CD4-positive, alpha-beta T cell (primary cell): ENCODE results near the gene GPR55. TPM values are rescaled to one million over a fixed set of nuclear protein-coding genes. Genes with fewer than 3 reads are reported as not detected.

ENCODE experiments used
- ATAC-seq: fragments of 200-7000 bp; cut with Tn5 transposase; one replicate; pipeline ENCODE4 v1.10.0; 2022; ENCODE audit warnings: mild to moderate bottlenecking; ENCODE audit not compliant: poor library complexity
- CTCF ChIA-PET: fragments of 350-600 bp; sonication (Branson Sonifier 250); formaldehyde crosslinking; loops from one replicate; lab custom pipeline; 2021; ENCODE audit warnings: antibody characterized with exemption, inconsistent platforms; lab: Charles Lee
- POLR2A ChIA-PET: fragments of 350-600 bp; sonication (Branson Sonifier 250); formaldehyde crosslinking; loops from one replicate; lab custom pipeline; 2021; ENCODE audit warnings: antibody characterized with exemption, inconsistent platforms; lab: Charles Lee
- DNase-seq, 14 experiments: peaks; one replicate each; pipeline ENCODE4 v3.0.0-alpha.2; 2013 to 2020; ENCODE audit warnings: mixed read lengths in 2 of 14
- H3K27ac ChIP-seq, 2 donors: one replicate each; pipeline versions ENCODE4 v1.5.1 to v1.7.0; 2013; ENCODE audit warnings: low read length in 2 of 2, low read depth in 1 of 2, mild to moderate bottlenecking in 1 of 2
- H3K27me3 ChIP-seq, 2 experiments: 1 replicate in 1 of 2; 2 replicates in 1 of 2; pipeline versions ENCODE4 v1.6.1 to v1.7.0; 2013; ENCODE audit warnings: low read length in 2 of 2, control low read depth in 1 of 2, mild to moderate bottlenecking in 1 of 2, moderate library complexity in 1 of 2; ENCODE audit not compliant: insufficient read depth in 2 of 2, control insufficient read depth in 1 of 2
- H3K36me3 ChIP-seq: one replicate; pipeline ENCODE4 v1.6.1; 2013; ENCODE audit warnings: low read length, control low read depth; ENCODE audit not compliant: insufficient read depth
- H3K4me1 ChIP-seq: one replicate; pipeline ENCODE4 v1.6.1; 2013; ENCODE audit warnings: low read length, control low read depth; ENCODE audit not compliant: insufficient read depth
- H3K4me3 ChIP-seq: one replicate; pipeline ENCODE4 v1.5.1; 2013; ENCODE audit warnings: mild to moderate bottlenecking, low read length, moderate library complexity
- H3K9me3 ChIP-seq, 2 experiments: 1 replicate in 1 of 2; 2 replicates in 1 of 2; pipeline versions ENCODE4 v1.6.1 to v1.7.0; 2013; ENCODE audit warnings: low read length in 2 of 2, mild to moderate bottlenecking in 2 of 2, control low read depth in 1 of 2, moderate library complexity in 1 of 2; ENCODE audit not compliant: control insufficient read depth in 1 of 2, insufficient read depth in 1 of 2
- H3K27ac Mint-ChIP-seq: one replicate; pipeline ENCODE4 v1.8.0; 2020; ENCODE audit warnings: mixed read lengths
- H3K27me3 Mint-ChIP-seq: one replicate; pipeline ENCODE4 v1.8.0; 2021; ENCODE audit warnings: mixed read lengths
- H3K36me3 Mint-ChIP-seq: one replicate; pipeline ENCODE4 v1.8.0; 2021; ENCODE audit warnings: low read depth, mixed read lengths
- H3K4me1 Mint-ChIP-seq: one replicate; pipeline ENCODE4 v1.8.0; 2021; ENCODE audit warnings: low read depth, mixed read lengths
- H3K4me3 Mint-ChIP-seq: one replicate; pipeline ENCODE4 v1.8.0; 2020; ENCODE audit warnings: mild to moderate bottlenecking, mixed read lengths
- H3K9me3 Mint-ChIP-seq: one replicate; pipeline ENCODE4 v1.8.0; 2020; ENCODE audit warnings: mixed read lengths
- CTCF ChIP-seq: fragments of 200-600 bp; IDR thresholded peaks from one replicate; pipeline ENCODE4 v1.8.0; 2022; ENCODE audit warnings: antibody characterized with exemption, mild to moderate bottlenecking
- intact Hi-C, 2 experiments: fragments of 100-400 bp; cut with DNase I in 1 of 2; cut with micrococcal nuclease in 1 of 2; formaldehyde crosslinking; loops; one replicate each; pipeline versions ENCODE4 v1.15.1 to v1.9.0; 2023 to 2025; cut with DNase I, micrococcal nuclease
- total RNA-seq, 174 experiments: library from RNA in 2 of 174; stranded (reverse) in 2 of 174; gene quantifications; one replicate each; pipeline ENCODE4 v1.2.3 and lab custom pipeline; 2021 to 2026

GPR55 gene
- total RNA-seq, 2 experiments from 2014 or later = 2.9 to 3.8 TPM

- no peak for TF ChIP-seq CTCF
- ATAC-seq (no peak), DNase-seq (no peak)
- Histone ChIP-seq H3K4me3 (no peak overlapping the region), H3K4me1 (peaks cover 11% of the 10 kb centered on the region), H3K27me3 (no peaks in the 10 kb centered on the region), H3K27ac (no peak overlapping the region), H3K36me3 (no peaks in the 10 kb centered on the region), H3K9me3 (peaks cover 11 to 16% of the 10 kb centered on the region in 2 experiments)
- Mint-ChIP-seq H3K27ac (no peak overlapping the region), H3K4me3 (no peak overlapping the region), H3K4me1 (peaks cover 4% of the 10 kb centered on the region), H3K36me3 (no peaks in the 10 kb centered on the region), H3K27me3 (no peaks in the 10 kb centered on the region), H3K9me3 (peaks cover 2% of the 10 kb centered on the region)
- intact Hi-C loops = no loop called here
- CTCF ChIA-PET = no interaction called here
- POLR2A ChIA-PET = no interaction called here
These were observed 16.4 kb upstream of the GPR55 start for GRCh38 chr2:230941202-230942180.

DNA sequence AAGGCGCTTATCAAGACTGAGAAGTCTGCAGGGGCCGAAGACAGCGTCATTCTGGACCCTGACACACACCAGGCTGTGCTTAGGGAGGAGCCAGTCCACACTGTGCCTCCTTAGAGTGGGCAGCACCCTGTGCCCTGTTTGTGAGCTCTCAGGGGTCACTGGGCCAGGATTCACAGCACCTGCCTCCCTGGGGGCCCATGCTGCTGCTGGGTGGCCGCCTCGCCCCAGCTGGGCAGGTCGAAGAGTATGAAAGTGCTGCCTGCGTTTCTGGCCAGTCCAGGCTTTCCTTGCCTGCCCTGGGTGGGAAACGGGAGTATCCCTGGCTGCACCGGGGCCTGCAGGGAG is 15.4 kb upstream of the GPR55 start:
- Histone ChIP-seq H3K36me3 (no peaks in the 10 kb centered on the region), H3K9me3 (peaks cover 16 to 19% of the 10 kb centered on the region in 2 experiments), H3K4me3 (no peak overlapping the region), H3K27ac (no peak overlapping the region), H3K4me1 (peaks cover 11% of the 10 kb centered on the region), H3K27me3 (no peaks in the 10 kb centered on the region)
- Mint-ChIP-seq H3K27ac (no peak overlapping the region), H3K4me1 (peaks cover 4% of the 10 kb centered on the region), H3K36me3 (no peaks in the 10 kb centered on the region), H3K4me3 (no peak overlapping the region), H3K9me3 (peaks cover 4% of the 10 kb centered on the region), H3K27me3 (no peaks in the 10 kb centered on the region)
- no peak for TF ChIP-seq CTCF
- ChIA-PET POLR2A (no interaction called here), CTCF (no interaction called here)
- intact Hi-C loops = no loop called here
- DNase-seq (no peak), ATAC-seq (no peak)

- Mint-ChIP-seq H3K9me3 (peaks cover 4% of the 10 kb centered on the region), H3K27ac (no peak overlapping the region), H3K4me3 (no peak overlapping the region), H3K27me3 (no peaks in the 10 kb centered on the region), H3K4me1 (peaks cover 4% of the 10 kb centered on the region), H3K36me3 (no peaks in the 10 kb centered on the region)
- ATAC-seq (no peak), DNase-seq (no peak)
- Histone ChIP-seq H3K27ac (no peak overlapping the region), H3K4me3 (no peak overlapping the region), H3K9me3 (peaks cover 19 to 20% of the 10 kb centered on the region in 2 experiments), H3K4me1 (peaks cover 11% of the 10 kb centered on the region), H3K27me3 (no peaks in the 10 kb centered on the region), H3K36me3 (no peaks in the 10 kb centered on the region)
- intact Hi-C loops = no loop called here
- CTCF ChIA-PET = no interaction called here
- POLR2A ChIA-PET = no interaction called here
- no peak for TF ChIP-seq CTCF
These were observed 14.8 kb upstream of the GPR55 start for GRCh38 chr2:230939691-230940470.
